Epidermal melanocyte (primary cell): Measurements from ENCODE around the gene PTPN6.

Experiments used
- DNase-seq: peaks from one replicate; pipeline ENCODE4 v3.0.0; 2011; ENCODE audit warnings: low spot score; ENCODE audit not compliant: insufficient read length

The PTPN6 gene

DNA sequence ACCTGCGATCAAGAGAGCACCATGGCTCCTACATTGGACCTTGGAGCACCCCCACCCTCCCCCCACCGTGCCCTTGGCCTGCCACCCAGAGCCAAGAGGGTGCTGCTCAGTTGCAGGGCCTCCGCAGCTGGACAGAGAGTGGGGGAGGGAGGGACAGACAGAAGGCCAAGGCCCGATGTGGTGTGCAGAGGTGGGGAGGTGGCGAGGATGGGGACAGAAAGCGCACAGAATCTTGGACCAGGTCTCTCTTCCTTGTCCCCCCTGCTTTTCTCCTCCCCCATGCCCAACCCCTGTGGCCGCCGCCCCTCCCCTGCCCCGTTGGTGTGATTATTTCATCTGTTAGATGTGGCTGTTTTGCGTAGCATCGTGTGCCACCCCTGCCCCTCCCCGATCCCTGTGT lies 9.4 kb upstream of the PTPN6 start:
- DNase-seq: no peak

DNA sequence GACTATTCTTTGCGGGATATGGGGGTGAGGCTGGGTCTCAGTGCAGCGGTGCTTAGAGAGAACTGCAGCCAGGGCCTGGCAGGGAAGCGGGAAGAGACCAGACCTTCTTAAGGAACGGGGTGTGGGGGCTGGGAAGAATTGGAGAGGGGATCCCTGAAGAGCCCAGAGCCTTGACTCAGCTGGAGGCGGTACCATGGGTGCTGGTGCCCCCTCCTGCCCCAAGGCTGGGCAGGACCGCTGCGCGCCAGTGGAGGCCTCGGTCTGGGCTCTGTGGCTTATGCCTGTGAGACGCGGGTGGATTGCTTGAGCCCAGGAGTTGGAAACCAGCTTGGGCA lies 8.9 kb upstream of the PTPN6 start:
- DNase-seq: no peak

DNA sequence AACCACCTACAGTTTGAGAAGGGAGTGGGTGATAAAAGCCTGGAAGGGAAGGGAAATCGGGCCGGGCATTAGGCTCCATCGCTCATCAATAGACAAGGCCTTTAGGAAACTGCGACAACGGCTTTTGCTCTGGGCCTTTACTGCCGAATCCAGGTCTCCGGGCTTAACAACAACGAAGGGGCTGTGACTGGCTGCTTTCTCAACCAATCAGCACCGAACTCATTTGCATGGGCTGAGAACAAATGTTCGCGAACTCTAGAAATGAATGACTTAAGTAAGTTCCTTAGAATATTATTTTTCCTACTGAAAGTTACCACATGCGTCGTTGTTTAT lies 7.8 kb upstream of the PTPN6 start:
- DNase-seq: peak; percentile 97

DNA sequence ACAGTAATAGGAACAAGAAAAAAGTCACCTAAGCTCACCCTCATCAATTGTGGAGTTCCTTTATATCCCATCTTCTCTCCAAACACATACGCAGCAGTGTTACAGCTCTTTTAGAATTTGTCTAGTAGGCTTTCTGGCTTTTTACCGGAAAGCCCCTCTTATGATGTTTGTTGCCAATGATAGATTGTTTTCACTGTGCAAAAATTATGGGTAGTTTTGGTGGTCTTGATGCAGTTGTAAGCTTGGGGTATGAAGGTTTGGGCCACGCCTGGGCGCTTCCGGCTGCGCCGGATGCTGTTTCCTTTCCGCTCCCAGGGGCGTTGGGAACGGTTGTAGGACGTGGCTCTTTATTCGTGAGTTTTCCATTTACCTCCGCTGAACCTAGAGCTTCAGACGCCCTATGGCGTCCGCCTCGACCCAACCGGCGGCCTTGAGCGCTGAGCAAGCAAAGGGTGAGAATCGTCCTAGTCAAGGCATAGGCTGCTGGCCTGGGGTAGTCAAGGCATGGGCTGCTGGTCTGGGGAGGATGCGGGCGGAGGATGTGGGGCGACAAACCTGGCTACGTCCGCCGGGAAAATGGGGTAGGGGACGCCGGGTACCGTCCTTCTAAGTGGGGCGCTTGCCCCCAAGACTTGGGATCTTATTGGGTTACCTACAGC lies 7.3 kb upstream of the PTPN6 start, which contains the start of the genes C12orf57 and RNU7-1:
C12orf57 (plus strand) TSS at position 301 of the 659 bp plus-strand sequence; CDS start at position 401, 100 bp downstream.
RNU7-1 (plus strand) TSS at position 95 of the 659 bp plus-strand sequence.
- DNase-seq: peak; percentile 64

DNA sequence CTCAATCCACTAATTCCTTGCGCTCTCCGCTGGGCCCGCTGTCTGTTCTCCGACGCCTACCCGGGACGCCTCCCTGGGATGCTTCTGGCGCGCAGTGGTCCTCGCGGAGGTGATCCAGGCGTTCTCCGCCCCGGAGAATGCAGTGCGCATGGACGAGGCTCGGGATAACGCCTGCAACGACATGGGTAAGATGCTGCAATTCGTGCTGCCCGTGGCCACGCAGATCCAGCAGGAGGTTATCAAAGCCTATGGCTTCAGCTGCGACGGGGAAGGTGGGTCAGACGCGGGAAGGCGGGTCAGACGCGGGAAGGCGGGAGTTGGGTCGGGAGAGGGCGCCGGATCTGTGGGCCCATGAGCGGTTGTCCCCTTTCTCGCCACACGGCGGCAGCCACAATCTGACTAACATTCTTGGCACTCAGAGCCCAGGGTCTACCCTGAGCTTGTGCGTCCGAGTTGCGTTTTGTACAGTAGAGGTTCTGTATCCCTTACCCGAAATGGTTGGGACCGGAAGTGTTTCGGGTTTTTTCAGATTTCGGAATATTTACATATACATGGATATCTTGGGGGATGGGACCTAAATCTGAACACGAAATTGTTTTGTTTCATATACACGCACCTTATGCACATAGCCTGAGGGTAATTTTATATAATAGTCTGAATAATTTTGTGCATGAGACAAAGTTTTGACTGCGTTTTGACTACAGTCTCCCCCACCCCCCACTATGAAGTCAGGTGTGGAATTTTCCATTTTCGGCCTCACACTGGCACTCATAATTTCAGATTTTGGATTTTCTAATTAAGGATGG lies 6.6 kb upstream of the PTPN6 start:
- peak; percentile 97 for DNase-seq

DNA sequence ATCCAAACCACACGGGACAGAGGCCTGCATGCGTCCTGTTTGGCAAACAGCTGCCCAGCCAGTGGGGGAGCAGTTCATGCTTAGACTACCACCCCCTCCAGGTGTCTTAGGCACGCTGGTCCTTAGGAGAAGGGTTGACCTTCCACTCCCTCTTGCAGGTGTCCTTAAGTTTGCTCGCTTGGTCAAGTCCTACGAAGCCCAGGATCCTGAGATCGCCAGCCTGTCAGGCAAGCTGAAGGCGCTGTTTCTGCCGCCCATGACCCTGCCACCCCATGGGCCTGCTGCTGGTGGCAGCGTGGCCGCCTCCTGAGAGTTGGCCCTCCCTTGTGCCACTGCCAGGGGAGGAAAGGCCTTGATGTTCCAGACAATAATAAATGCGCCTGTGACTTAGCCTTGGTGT lies 5.5 kb upstream of the PTPN6 start:
- DNase-seq: no peak

DNA sequence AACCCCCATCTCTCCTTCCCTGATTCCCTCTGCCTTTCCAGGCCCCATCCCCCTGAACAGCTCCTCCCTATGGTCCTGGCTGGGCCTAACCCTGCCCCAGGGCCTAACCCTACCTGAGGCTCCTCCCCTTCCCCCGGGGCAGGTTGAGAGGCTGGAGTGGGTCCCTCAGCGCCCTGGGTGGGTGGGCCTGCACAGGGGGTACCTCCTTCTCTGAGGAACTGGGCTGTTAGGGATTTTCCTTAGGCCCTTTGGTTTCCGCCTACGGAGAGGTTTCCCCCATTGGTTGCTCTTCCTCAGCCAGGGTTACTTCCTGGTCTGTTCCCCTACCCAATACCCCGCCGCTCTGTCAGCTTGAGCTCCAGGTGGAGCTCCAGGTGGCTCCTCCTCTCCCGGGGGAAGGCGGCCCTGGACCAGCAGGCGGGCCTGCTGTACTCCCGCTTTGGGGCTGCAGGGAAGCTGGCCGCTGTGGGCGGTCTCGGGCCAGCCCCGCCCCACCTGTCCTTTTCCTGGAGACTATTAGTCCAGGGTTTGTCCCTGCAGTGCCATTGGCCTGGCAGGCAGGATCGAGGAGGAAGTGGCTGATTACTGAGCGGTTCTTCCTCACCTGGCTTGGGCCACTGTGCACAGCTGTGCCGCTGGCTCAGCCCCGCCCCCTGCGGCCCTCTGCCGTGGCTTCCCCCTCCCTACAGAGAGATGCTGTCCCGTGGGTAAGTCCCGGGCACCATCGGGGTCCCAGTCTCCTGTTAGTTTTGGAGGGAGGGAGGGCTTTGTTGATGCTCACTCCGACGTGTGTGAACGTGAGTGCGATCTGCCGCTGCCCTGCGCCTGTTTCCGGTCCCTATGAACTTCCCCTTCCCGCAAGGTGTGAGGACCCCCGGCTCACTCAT lies 4.9 kb upstream of the PTPN6 start:
- DNase-seq: no peak

DNA sequence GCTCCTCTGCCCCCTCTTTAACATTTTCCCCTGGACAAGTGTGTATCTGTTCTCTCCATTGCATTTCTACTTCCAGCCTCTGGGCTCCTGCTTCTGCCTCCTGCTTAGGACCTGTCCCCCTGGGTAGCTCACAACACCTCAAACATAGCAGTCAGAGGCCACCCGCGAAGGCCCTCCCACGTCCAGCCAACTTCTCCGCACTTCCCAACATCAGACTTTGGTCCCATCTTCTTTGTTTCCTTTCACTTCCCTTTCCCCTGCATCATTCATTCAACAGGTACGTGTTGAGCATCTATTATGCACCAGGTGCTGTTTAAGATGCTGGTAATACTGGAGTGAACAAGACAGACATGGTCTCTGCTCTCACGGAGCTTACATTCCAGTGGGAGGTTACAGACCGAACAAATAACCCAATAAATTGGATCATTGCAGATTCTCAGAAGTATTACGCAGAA lies 4.2 kb upstream of the PTPN6 start:
- DNase-seq: no peak

DNA sequence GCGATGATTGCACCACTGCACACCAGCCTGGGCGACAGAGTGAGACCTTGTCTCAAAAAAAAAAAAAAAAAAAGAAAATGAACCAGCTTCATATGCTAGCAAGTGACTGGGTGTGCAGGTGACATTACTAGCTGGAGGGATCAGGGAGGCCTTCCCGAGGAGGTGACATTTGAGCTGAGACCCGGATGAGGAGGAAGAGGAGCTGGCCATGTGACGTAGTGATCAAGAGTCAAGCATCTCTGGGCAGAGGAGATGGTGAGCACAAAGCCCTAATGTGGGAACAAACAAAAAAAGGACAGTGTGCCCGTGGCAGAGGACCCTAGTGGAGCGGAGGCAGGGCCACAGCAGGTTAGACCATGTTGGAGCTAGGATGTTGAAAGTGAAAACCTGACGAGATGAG lies 3.5 kb upstream of the PTPN6 start:
- no peak for DNase-seq

DNA sequence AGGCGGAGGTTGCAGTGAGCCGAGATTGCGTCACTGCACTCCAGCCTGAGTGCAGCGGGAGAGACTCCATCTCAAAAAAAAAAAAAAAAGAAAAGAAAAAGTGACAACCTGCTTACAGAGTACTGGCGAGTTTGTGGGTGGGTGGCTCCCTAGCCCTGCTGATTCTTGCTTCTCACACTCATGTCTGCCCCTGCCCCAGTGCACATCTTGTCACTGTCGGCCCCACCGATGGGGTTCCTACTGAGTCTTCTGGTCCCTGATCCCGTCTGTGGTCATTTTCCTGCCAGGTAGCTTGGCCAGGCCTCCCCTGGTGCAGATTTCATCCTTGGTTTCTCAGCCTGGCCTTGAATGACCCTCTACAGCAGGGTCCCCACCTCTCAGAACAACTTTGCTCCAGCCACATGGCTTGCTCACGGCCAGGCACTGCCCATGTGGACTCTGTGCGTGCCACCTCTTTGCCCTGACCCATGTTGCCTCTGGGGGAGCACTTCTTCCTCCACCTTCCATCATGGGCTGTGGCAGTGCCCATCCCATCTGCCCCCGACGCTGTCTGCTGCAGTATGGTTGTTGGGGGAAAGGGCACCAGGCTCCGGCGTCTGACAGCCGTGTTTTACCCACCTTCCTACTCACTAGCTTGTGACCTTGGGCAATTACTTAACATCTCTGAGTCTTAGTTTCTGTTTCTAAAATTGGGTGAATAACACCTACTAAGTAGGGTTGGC lies 2.1 kb upstream of the PTPN6 start:
- no peak for DNase-seq

DNA sequence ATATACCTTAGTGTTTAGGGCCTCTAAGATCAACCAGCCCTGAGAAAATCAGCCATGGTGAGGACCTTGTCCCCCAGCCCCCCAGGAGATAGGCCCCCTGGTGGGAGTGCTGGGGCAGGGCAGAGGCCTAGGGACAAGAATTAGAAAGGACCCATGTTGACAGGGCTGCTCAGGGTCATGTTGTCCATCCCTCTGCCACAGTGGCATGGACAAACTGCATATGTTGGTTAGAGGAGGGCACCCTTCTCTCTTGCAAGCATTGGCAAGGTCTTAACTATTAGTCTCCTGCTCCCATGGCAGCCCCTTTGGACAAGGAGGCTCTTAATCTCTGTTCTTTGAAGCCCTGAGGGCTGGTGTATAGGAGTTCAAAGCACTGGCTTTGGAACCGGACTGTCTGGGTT lies 755 bp upstream of the PTPN6 start:
- DNase-seq: no peak

DNA sequence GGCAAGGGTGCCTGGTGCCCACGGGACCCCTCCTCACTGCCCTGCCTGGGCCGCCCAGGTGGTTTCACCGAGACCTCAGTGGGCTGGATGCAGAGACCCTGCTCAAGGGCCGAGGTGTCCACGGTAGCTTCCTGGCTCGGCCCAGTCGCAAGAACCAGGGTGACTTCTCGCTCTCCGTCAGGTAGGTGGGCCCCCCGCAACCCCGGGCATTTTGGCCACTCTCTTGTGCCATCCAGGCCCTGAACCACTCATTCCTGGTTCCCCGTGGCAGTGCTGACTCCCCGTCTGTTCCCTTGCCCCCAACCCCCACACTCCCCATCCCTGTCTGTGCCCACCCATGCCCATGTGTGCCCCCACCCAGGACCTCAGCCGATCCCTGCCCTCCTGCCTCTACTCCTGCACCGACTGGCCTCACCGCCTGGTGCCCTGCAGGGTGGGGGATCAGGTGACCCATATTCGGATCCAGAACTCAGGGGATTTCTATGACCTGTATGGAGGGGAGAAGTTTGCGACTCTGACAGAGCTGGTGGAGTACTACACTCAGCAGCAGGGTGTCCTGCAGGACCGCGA lies 480 bp downstream of the PTPN6 start:
- no peak for DNase-seq

DNA sequence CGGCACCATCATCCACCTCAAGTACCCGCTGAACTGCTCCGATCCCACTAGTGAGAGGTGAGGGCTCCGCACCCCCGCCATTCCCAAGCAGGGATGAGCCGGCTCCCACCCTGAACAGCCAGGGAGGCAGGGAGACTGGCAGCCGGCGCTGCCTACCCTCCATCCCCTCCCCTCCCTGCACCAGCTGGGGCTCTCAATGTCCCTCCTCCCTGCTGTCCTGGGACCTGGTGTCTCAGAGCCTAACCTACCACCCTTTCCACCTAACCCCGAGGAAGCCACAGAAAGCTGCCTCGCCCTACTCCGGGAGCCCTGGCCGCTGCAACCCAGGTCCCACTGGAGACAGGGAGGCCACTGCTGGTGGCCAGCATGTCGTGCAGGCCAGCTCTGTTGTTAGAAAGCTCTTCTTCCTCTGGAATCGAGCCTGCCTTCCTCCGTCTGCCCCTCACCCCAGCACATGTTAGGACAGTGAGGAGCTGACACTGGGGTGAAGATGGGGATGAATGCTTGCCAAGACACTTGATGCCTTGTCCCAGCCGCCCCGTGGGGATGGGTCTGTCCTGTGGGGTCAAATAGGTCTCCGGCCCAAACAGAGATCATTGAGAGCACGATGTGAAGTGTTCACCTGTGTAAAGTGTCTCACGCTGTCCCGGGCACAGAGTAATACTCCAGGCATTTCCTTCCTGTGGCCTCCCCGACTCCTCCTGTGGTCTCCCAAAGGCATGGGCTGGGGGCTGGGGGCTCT lies 1.1 kb downstream of the PTPN6 start:
- DNase-seq: no peak

DNA sequence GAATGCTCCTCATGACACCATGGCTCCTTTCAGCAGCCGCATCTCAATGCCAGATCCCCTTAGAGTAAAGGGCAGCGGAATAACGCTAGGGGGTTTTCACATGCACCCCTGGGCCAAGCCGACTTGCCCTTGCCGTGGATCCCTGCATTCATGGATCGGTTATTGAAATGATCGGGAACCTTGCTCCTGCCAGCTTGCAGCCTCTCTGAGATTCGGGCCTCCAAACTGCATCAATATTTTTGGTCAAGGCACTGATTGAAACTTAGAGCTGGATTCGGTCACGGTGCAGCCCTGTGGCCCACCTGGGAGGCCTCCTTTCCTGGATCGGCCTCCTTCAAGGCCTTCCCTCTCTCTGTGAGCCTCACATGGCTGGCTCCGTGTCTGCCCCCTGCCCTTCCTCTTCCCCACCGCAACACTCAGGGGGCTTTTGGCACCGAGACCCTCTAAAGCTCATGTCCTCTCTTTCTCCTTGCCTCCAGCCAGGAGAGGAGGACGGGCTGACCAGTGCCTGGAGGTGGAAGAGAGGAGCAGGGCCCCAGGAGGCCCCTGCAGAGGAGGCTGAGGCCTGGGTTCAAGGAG lies 1.8 kb downstream of the PTPN6 start:
- no peak for DNase-seq

DNA sequence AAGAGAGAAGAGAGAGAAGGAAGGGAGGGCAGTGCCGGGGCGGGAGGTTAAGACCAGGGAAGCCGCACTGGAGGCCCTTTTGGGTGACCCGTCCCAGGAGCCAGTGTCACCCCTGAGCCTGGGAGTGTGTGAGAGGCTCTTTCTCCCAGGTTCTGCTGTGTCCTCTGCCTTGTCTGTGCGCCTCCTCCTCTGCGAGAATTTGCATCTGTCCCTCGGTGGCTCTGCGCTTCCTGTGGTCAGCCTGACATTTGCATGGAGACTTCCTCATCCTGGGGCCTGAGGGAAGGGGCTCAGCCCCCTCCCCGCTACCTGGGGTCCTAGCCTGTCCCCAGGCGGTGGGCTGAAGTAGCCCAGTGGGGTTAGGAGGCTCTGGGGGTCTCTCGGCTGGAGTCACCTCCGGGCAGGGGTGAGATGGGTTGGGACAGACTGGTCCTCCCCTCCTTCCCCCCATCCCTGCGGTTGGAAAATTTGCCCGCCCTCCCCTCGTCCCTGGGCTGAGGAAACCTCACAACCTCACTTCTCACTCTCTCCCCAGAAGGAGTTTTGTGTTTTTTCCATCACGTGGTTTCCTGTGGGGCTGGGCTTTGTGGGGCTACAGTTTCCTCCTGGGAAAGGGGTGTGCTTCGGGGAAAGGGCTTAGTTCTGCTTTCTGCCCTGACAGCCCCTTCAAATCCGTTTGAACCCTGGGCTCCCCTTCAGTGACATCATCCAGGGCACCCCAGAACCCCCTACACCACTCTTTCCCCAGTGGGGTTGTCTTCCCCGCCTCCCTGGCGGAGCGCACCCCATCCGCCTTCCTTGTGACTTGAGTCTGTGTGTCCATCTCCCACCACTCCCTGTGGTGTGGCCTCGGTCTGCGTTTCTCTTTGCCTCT lies 2.5 kb downstream of the PTPN6 start:
- peak; percentile 65 for DNase-seq

DNA sequence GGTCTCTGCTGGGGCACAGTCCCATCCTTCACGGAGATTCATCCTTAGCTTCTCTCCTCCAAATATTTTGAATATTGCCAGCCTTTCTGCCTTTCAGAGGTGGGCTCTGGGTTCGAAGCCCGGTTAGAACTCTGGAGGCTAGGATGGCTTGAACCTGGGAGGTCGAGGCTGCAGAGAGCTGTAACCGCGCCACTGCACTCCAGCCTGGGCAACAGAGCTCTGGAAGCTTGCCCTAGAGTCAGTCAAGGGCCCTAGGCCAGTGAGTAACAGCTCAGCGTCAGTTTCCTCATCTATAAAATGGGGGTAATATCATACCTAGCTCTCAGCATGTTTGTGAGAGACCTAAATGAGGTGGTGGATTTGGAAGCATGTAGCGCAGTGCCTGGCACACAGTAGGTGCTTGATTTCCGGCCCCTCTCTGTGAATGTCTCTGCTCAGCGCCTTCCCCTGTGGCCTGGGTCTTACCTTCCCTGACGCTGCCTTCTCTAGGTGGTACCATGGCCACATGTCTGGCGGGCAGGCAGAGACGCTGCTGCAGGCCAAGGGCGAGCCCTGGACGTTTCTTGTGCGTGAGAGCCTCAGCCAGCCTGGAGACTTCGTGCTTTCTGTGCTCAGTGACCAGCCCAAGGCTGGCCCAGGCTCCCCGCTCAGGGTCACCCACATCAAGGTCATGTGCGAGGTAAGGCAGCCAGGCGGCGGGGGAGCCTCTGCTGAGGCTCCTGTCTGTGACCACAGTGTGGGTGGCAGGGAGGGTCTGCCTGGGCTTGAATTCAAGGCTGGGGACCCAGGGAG lies 3.4 kb downstream of the PTPN6 start:
- no peak for DNase-seq

DNA sequence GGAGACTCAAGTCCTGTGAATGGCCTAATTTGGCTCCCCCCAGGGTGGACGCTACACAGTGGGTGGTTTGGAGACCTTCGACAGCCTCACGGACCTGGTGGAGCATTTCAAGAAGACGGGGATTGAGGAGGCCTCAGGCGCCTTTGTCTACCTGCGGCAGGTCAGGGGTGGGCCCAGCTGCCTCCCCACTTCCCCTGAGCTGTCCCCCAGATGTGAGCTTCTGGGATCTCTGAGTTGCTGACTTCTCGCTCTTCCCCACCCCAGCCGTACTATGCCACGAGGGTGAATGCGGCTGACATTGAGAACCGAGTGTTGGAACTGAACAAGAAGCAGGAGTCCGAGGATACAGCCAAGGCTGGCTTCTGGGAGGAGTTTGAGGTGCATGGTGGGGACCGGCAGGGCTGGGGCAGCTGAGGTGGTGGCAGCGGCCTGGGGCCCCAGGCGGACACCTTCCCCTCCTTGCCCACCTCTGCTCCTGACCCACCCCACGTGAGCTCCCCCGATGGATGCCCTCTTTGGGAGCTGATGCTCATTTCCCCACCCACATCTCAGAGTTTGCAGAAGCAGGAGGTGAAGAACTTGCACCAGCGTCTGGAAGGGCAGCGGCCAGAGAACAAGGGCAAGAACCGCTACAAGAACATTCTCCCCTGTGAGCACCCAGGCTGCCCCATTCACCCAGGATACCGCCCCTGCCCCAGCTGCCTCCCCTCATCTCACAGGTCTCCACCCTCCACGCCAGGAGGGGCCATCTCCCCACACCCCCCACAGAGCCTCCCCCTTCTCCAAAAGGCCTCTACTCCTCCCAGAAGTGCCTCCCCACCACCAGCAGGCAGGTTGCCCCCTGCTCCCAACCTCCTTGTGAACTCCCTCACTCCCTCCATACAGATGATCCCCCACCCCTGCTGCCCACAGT lies 4.2 kb downstream of the PTPN6 start:
- DNase-seq: no peak
